NCI-H146 treated with DMSO at 0.1 percent for 48 hours (cell line): ENCODE results near the gene AQP6.
"Not testable (repeated sequence)": the region's sequence is repeated elsewhere in the genome, so short reads cannot be mapped to it uniquely, and the experiment has no call there.

Experiments
- DNase-seq: peaks from one replicate; lab custom pipeline; 2025; ENCODE audit not compliant: unreplicated experiment; lab: John Stamatoyannopoulos, UW

The AQP6 gene

GRCh38 chr12:49969027-49969426 is 3.7 kb upstream of the AQP6 start:
- no peak for DNase-seq

- no peak for DNase-seq
These were observed 2.9 kb upstream of the AQP6 start for GRCh38 chr12:49969651-49970429.

- DNase-seq, result no peak
These were observed 2.1 kb upstream of the AQP6 start for GRCh38 chr12:49970658-49971057.

- no peak for DNase-seq
These were observed 1.6 kb upstream of the AQP6 start for GRCh38 chr12:49971141-49971540.

- DNase-seq, result no peak
These were observed 618 bp upstream of the AQP6 start for GRCh38 chr12:49972129-49972528.

GRCh38 chr12:49973361-49973830 is 649 bp downstream of the AQP6 start:
- no peak for DNase-seq

GRCh38 chr12:49974231-49974675 is 1.5 kb downstream of the AQP6 start:
- no peak for DNase-seq

- no peak for DNase-seq
These were observed 2.0 kb downstream of the AQP6 start for GRCh38 chr12:49974677-49975317.

GRCh38 chr12:49975318-49975761 is 2.6 kb downstream of the AQP6 start:
- no peak for DNase-seq

GRCh38 chr12:49976557-49976956 is 3.8 kb downstream of the AQP6 start:
- DNase-seq, result no peak

GRCh38 chr12:49978125-49978524 is 5.4 kb downstream of the AQP6 start:
- no peak for DNase-seq

GRCh38 chr12:49979016-49979586 is 6.4 kb downstream of the AQP6 start:
- DNase-seq, result peak; percentile 49

- DNase-seq, result no peak
These were observed 7.0 kb downstream of the AQP6 start for GRCh38 chr12:49979791-49980190.

GRCh38 chr12:49980501-49981349 is 8.0 kb downstream of the AQP6 start:
- no peak for DNase-seq

- DNase-seq, result no peak
These were observed 9.7 kb downstream of the AQP6 start for GRCh38 chr12:49982246-49983087.

GRCh38 chr12:49983892-49984291 is 11.1 kb downstream of the AQP6 start:
- no peak for DNase-seq

- DNase-seq, result no peak
These were observed 12.0 kb downstream of the AQP6 start for GRCh38 chr12:49984476-49985359.

GRCh38 chr12:49985981-49986380 is 13.2 kb downstream of the AQP6 start:
- DNase-seq, result no peak

GRCh38 chr12:49986476-49986875 is 13.7 kb downstream of the AQP6 start:
- DNase-seq, result not testable (repeated sequence)
